ENCODE data around the gene SCNN1B. TPM values are rescaled to one million over a fixed set of nuclear protein-coding genes. Genes with fewer than 3 reads are reported as not detected.

The SCNN1B gene
- total and polyA plus RNA-seq, 2 donors (not counting 1 experiment from before 2014, with no cell fraction given): not detected

DNA sequence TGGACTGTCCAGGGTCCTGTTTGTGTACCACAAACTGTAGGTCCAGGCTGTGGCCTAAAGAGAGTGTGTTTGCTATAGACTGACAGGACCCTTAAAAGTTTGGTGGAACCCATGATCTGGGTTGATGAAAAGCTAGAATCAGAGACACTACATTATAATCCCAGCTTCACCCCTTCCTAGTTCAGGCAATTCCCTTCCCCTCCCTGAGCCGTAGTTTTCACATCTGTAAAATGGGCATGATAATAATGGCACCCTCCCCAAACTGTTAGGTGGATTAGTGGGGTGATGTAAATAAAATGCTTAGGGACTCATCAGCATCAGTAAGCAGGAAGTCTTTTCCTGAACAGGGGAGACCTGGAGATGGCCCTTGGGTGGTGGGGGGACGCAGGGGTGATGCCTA lies 2.5 kb downstream of the SCNN1B start:
- H3K27me3 ChIP-seq (ENCODE audit: control insufficient read depth, insufficient read depth, low read length): peaks cover 10% of the 10 kb centered on the region
- H3K4me2 ChIP-seq (ENCODE audit: extremely low read depth, insufficient read depth, low read length): no peak overlapping the region
- no peaks in the 10 kb centered on the region for H4K20me1 ChIP-seq (ENCODE audit: control insufficient read depth, extremely low read depth, insufficient read depth, low read length)
- H3K9ac ChIP-seq (ENCODE audit: insufficient read depth, low read length): no peak overlapping the region
- H2AFZ ChIP-seq (ENCODE audit: low read length): no peak overlapping the region
- no peak overlapping the region for H3K4me3 ChIP-seq (replicated peaks in 1 of 4; ENCODE audit: control extremely low read depth in 1 of 4, insufficient read depth in 1 of 4, low read depth in 3 of 4, low read length in 4 of 4)
- H3K79me2 ChIP-seq (ENCODE audit: control insufficient read depth, insufficient read depth, low read length): no peaks in the 10 kb centered on the region
- H3K9me3 ChIP-seq (ENCODE audit: control insufficient read depth, insufficient read depth, low read depth, low read length): no peaks in the 10 kb centered on the region
- H3K36me3 ChIP-seq (ENCODE audit: control insufficient read depth, insufficient read depth, low read length): no peaks in the 10 kb centered on the region
- no peak for DNase-seq (ENCODE audit: low read depth in 2 of 2)
- H3K27ac ChIP-seq (ENCODE audit: insufficient read depth, low read length): no peak overlapping the region
- H3K4me1 ChIP-seq (ENCODE audit: control insufficient read depth, extremely low read depth, insufficient read depth, low read length): no peaks in the 10 kb centered on the region
- no peak for TF ChIP-seq EZH2 (IDR thresholded peaks at IDR 0.05; ENCODE audit: low read length, missing control alignments)
- TF ChIP-seq, protein P1, sequence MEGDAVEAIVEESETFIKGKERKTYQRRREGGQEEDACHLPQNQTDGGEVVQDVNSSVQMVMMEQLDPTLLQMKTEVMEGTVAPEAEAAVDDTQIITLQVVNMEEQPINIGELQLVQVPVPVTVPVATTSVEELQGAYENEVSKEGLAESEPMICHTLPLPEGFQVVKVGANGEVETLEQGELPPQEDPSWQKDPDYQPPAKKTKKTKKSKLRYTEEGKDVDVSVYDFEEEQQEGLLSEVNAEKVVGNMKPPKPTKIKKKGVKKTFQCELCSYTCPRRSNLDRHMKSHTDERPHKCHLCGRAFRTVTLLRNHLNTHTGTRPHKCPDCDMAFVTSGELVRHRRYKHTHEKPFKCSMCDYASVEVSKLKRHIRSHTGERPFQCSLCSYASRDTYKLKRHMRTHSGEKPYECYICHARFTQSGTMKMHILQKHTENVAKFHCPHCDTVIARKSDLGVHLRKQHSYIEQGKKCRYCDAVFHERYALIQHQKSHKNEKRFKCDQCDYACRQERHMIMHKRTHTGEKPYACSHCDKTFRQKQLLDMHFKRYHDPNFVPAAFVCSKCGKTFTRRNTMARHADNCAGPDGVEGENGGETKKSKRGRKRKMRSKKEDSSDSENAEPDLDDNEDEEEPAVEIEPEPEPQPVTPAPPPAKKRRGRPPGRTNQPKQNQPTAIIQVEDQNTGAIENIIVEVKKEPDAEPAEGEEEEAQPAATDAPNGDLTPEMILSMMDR (conservative IDR thresholded peaks at IDR 0.05 in 1 of 2, IDR thresholded peaks at IDR 0.05 in 1 of 2; ENCODE audit: low read depth in 1 of 2, low read length in 2 of 2): no peak

DNA sequence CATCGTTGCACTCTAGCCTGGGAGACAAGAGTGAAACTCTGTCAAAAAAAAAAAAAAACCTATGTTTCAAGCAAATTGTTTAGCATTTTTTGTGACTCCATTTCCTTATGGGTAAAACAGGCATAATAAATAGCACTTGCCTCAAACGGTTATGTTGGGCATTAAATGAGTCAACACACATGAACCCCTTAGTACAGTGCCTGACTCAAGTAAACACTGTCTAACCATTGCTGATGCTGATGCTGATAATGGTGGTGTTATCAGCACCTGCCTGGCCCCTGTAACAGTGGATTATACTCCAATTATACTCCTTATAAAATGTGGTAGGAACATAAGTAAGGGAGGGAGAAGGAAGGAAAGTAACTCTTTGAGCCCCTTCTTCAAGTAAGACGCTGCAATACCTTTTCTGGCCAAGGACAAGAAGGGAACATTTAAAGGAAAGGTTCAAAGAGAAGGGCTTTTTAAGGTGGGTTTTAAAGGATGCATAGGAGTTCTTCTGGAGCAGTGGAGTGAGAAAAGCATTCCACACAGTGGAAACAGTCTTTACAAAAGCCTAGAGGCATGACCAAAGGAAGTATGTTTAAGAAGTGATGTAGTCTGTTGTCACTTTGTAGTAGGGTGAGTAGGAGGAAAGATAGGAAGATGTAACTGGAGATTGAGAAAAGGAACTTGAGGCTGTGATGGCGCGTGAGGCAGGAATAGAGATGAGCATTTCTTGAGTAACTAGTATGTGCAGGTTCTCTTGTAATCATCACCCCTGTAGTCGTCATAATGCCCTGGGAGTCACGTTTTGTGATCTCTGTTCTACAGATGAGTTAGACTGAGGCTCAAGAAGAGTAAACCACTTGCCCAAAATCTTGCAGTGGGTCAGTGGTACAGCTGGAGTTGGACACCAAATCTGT lies 4.3 kb downstream of the SCNN1B start:
- TF ChIP-seq EZH2 (IDR thresholded peaks at IDR 0.05; ENCODE audit: low read length, missing control alignments): no peak
- TF ChIP-seq, protein P1 (conservative IDR thresholded peaks at IDR 0.05 in 1 of 2, IDR thresholded peaks at IDR 0.05 in 1 of 2; ENCODE audit: low read depth in 1 of 2, low read length in 2 of 2): no peak

DNA sequence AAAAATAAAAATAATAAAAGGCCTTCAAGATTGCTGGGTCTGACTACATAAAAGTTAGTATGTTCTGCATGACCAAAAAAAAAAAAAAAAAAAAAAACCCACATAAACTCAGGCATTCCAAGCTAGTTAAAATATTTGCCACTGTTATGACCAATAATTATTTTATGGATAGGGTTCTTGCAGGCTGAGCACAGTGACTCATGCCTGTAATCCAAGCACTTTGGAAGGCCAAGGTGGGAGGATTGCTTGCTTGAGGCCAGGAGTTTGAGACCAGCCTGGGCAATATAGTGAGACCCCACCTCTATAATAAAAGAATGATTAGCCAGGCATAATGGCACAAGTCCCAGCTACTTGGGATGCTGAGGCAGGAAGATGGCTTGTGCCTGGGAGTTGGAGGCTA lies 8.1 kb downstream of the SCNN1B start:
- Histone ChIP-seq H3K9me3 (ENCODE audit: control insufficient read depth, insufficient read depth, low read depth, low read length) (no peaks in the 10 kb centered on the region), H3K79me2 (ENCODE audit: control insufficient read depth, insufficient read depth, low read length) (no peaks in the 10 kb centered on the region), H3K9ac (ENCODE audit: insufficient read depth, low read length) (no peak overlapping the region), H3K36me3 (ENCODE audit: control insufficient read depth, insufficient read depth, low read length) (no peaks in the 10 kb centered on the region), H3K4me2 (ENCODE audit: extremely low read depth, insufficient read depth, low read length) (no peak overlapping the region), H3K4me1 (ENCODE audit: control insufficient read depth, extremely low read depth, insufficient read depth, low read length) (no peaks in the 10 kb centered on the region), H3K27ac (ENCODE audit: insufficient read depth, low read length) (no peak overlapping the region), H4K20me1 (ENCODE audit: control insufficient read depth, extremely low read depth, insufficient read depth, low read length) (no peaks in the 10 kb centered on the region), H2AFZ (ENCODE audit: low read length) (no peak overlapping the region), H3K4me3 (replicated peaks in 1 of 4; ENCODE audit: control extremely low read depth in 1 of 4, insufficient read depth in 1 of 4, low read depth in 3 of 4, low read length in 4 of 4) (no peak overlapping the region), H3K27me3 (ENCODE audit: control insufficient read depth, insufficient read depth, low read length) (no peaks in the 10 kb centered on the region)
- TF ChIP-seq, protein P1 (conservative IDR thresholded peaks at IDR 0.05 in 1 of 2, IDR thresholded peaks at IDR 0.05 in 1 of 2; ENCODE audit: low read depth in 1 of 2, low read length in 2 of 2): no peak
- TF ChIP-seq EZH2 (IDR thresholded peaks at IDR 0.05; ENCODE audit: low read length, missing control alignments): no peak
- no peak for DNase-seq (ENCODE audit: low read depth in 2 of 2)

More for the DNA sequence above, 4.3 kb downstream of the SCNN1B start:
- Histone ChIP-seq H4K20me1 (ENCODE audit: control insufficient read depth, extremely low read depth, insufficient read depth, low read length) (no peaks in the 10 kb centered on the region), H3K27me3 (ENCODE audit: control insufficient read depth, insufficient read depth, low read length) (peaks cover 8% of the 10 kb centered on the region), H3K9me3 (ENCODE audit: control insufficient read depth, insufficient read depth, low read depth, low read length) (no peaks in the 10 kb centered on the region), H3K4me2 (ENCODE audit: extremely low read depth, insufficient read depth, low read length) (no peak overlapping the region), H3K36me3 (ENCODE audit: control insufficient read depth, insufficient read depth, low read length) (no peaks in the 10 kb centered on the region), H3K79me2 (ENCODE audit: control insufficient read depth, insufficient read depth, low read length) (no peaks in the 10 kb centered on the region), H3K4me3 (replicated peaks in 1 of 4; ENCODE audit: control extremely low read depth in 1 of 4, insufficient read depth in 1 of 4, low read depth in 3 of 4, low read length in 4 of 4) (no peak overlapping the region), H3K27ac (ENCODE audit: insufficient read depth, low read length) (no peak overlapping the region), H3K4me1 (ENCODE audit: control insufficient read depth, extremely low read depth, insufficient read depth, low read length) (no peaks in the 10 kb centered on the region), H2AFZ (ENCODE audit: low read length) (no peak overlapping the region), H3K9ac (ENCODE audit: insufficient read depth, low read length) (no peak overlapping the region)
- DNase-seq (ENCODE audit: low read depth in 2 of 2): no peak
